GM19193 (cell line): Measurements from ENCODE around the gene UNC79.

Source experiments
- POLR2A ChIP-seq: IDR thresholded peaks from 4 replicates; pipeline ENCODE4 v1.6.1; 2011; ENCODE audit not compliant: insufficient read depth, insufficient read length; ENCODE audit errors: extremely low read depth

Gene UNC79

GRCh38 chr14:93582516-93582915, 151.8 kb downstream of the UNC79 start:
- TF ChIP-seq POLR2A: no peak

GRCh38 chr14:93587330-93587729, 156.6 kb downstream of the UNC79 start:
- no peak for TF ChIP-seq POLR2A

- no peak for TF ChIP-seq POLR2A
These were observed 160.8 kb downstream of the UNC79 start for GRCh38 chr14:93591506-93591905.

GRCh38 chr14:93592786-93593185, 162.0 kb downstream of the UNC79 start:
- TF ChIP-seq POLR2A: no peak

GRCh38 chr14:93606091-93606490, 175.4 kb downstream of the UNC79 start:
- no peak for TF ChIP-seq POLR2A

- TF ChIP-seq POLR2A: no peak
These were observed 188.5 kb downstream of the UNC79 start for GRCh38 chr14:93619176-93619793.

GRCh38 chr14:93628048-93628447, 197.3 kb downstream of the UNC79 start:
- no peak for TF ChIP-seq POLR2A

GRCh38 chr14:93629643-93630042, 198.9 kb downstream of the UNC79 start:
- TF ChIP-seq POLR2A: no peak

- TF ChIP-seq POLR2A: no peak
These were observed 208.1 kb downstream of the UNC79 start for GRCh38 chr14:93638790-93639189.

- no peak for TF ChIP-seq POLR2A
These were observed 212.4 kb downstream of the UNC79 start for GRCh38 chr14:93643127-93643526.

- TF ChIP-seq POLR2A: no peak
These were observed 212.9 kb downstream of the UNC79 start for GRCh38 chr14:93643676-93644075.

- no peak for TF ChIP-seq POLR2A
These were observed 214.5 kb downstream of the UNC79 start for GRCh38 chr14:93645200-93645599.

GRCh38 chr14:93648440-93649168, 217.9 kb downstream of the UNC79 start:
- no peak for TF ChIP-seq POLR2A

- TF ChIP-seq POLR2A: no peak
These were observed 223.9 kb downstream of the UNC79 start for GRCh38 chr14:93654599-93654998.

GRCh38 chr14:93655078-93655750, 224.5 kb downstream of the UNC79 start:
- TF ChIP-seq POLR2A: no peak

GRCh38 chr14:93657875-93658274, 227.1 kb downstream of the UNC79 start:
- TF ChIP-seq POLR2A: no peak
